Measurements from ENCODE around the gene PHF21B.

Gene PHF21B

GRCh38 chr22:44888491-44889254, 121.1 kb downstream of the PHF21B start:
- Histone ChIP-seq H3K4me1 (ENCODE audit: control insufficient read depth, low read depth, low read length) (no peaks in the 10 kb centered on the region), H2BK5ac (ENCODE audit: low read length) (no peak overlapping the region), H3K4me2 (ENCODE audit: low read length) (no peak overlapping the region), H2BK15ac (replicated peaks; ENCODE audit: low read depth) (no peak overlapping the region), H3K27me3 (ENCODE audit: insufficient read depth, low read length, poor library complexity) (no peaks in the 10 kb centered on the region), H3K4me3 (ENCODE audit: low read length) (no peak overlapping the region), H3K79me1 (ENCODE audit: low read length) (no peaks in the 10 kb centered on the region), H2BK120ac (ENCODE audit: low read depth, low read length) (no peak overlapping the region), H3K27ac (ENCODE audit: low read depth, low read length) (no peak overlapping the region), H3K23ac (ENCODE audit: low read length) (no peak overlapping the region), H2AK5ac (ENCODE audit: low read length) (no peak overlapping the region), H3K9ac (ENCODE audit: low read length) (no peak overlapping the region), H4K5ac (ENCODE audit: low read length) (no peak overlapping the region), H3K56ac (ENCODE audit: low read length) (no peak overlapping the region), H4K8ac (ENCODE audit: low read depth, low read length) (no peak overlapping the region), H3K36me3 (ENCODE audit: control insufficient read depth, insufficient read depth, low read length) (no peaks in the 10 kb centered on the region), H3K18ac (ENCODE audit: low read length) (no peak overlapping the region), H3K79me2 (ENCODE audit: control insufficient read depth, insufficient read depth, low read length) (no peaks in the 10 kb centered on the region), H3K4ac (ENCODE audit: low read depth, low read length) (no peak overlapping the region)
- DNase-seq = peak; percentile 47
- WGBS (ENCODE audit: extremely low coverage, insufficient coverage, low lambda C conversion rate) = no CpG with 5 or more reads among the region's 14 CpGs

GRCh38 chr22:44887941-44888366, 121.9 kb downstream of the PHF21B start:
- Histone ChIP-seq H3K36me3 (ENCODE audit: control insufficient read depth, insufficient read depth, low read length) (no peaks in the 10 kb centered on the region), H2BK15ac (replicated peaks; ENCODE audit: low read depth) (no peak overlapping the region), H2BK120ac (ENCODE audit: low read depth, low read length) (no peak overlapping the region), H2BK5ac (ENCODE audit: low read length) (no peak overlapping the region), H4K8ac (ENCODE audit: low read depth, low read length) (no peak overlapping the region), H3K79me2 (ENCODE audit: control insufficient read depth, insufficient read depth, low read length) (no peaks in the 10 kb centered on the region), H3K27me3 (ENCODE audit: insufficient read depth, low read length, poor library complexity) (no peaks in the 10 kb centered on the region), H3K79me1 (ENCODE audit: low read length) (no peaks in the 10 kb centered on the region), H4K5ac (ENCODE audit: low read length) (no peak overlapping the region), H3K56ac (ENCODE audit: low read length) (no peak overlapping the region), H3K4me1 (ENCODE audit: control insufficient read depth, low read depth, low read length) (no peaks in the 10 kb centered on the region), H3K4me2 (ENCODE audit: low read length) (no peak overlapping the region), H3K23ac (ENCODE audit: low read length) (no peak overlapping the region), H3K27ac (ENCODE audit: low read depth, low read length) (no peak overlapping the region), H2AK5ac (ENCODE audit: low read length) (no peak overlapping the region), H3K18ac (ENCODE audit: low read length) (no peak overlapping the region), H3K9ac (ENCODE audit: low read length) (no peak overlapping the region), H3K4ac (ENCODE audit: low read depth, low read length) (no peak overlapping the region), H3K4me3 (ENCODE audit: low read length) (no peak overlapping the region)
- WGBS (ENCODE audit: extremely low coverage, insufficient coverage, low lambda C conversion rate) = no CpG with 5 or more reads among the region's 16 CpGs
- DNase-seq = no peak

GRCh38 chr22:44885806-44886360, 123.9 kb downstream of the PHF21B start:
- DNase-seq = no peak
- no peak overlapping the region for H3K4ac ChIP-seq (ENCODE audit: low read depth, low read length)
- no peak overlapping the region for H3K27ac ChIP-seq (ENCODE audit: low read depth, low read length)
- no peak overlapping the region for H4K5ac ChIP-seq (ENCODE audit: low read length)
- H3K79me1 ChIP-seq (ENCODE audit: low read length) = no peaks in the 10 kb centered on the region
- H4K8ac ChIP-seq (ENCODE audit: low read depth, low read length) = no peak overlapping the region
- no peak overlapping the region for H3K56ac ChIP-seq (ENCODE audit: low read length)
- H3K23ac ChIP-seq (ENCODE audit: low read length) = no peak overlapping the region
- H3K36me3 ChIP-seq (ENCODE audit: control insufficient read depth, insufficient read depth, low read length) = peaks cover 2% of the 10 kb centered on the region
- H2AK5ac ChIP-seq (ENCODE audit: low read length) = no peak overlapping the region
- no CpG with 5 or more reads among the region's 14 CpGs for WGBS (ENCODE audit: extremely low coverage, insufficient coverage, low lambda C conversion rate)
- no peak overlapping the region for H2BK15ac ChIP-seq (replicated peaks; ENCODE audit: low read depth)
- H3K4me1 ChIP-seq (ENCODE audit: control insufficient read depth, low read depth, low read length) = no peaks in the 10 kb centered on the region
- no peaks in the 10 kb centered on the region for H3K79me2 ChIP-seq (ENCODE audit: control insufficient read depth, insufficient read depth, low read length)
- no peak overlapping the region for H3K18ac ChIP-seq (ENCODE audit: low read length)
- no peak overlapping the region for H2BK120ac ChIP-seq (ENCODE audit: low read depth, low read length)
- H3K27me3 ChIP-seq (ENCODE audit: insufficient read depth, low read length, poor library complexity) = no peaks in the 10 kb centered on the region
- no peak overlapping the region for H3K4me2 ChIP-seq (ENCODE audit: low read length)
- H2BK5ac ChIP-seq (ENCODE audit: low read length) = no peak overlapping the region
- no peak overlapping the region for H3K4me3 ChIP-seq (ENCODE audit: low read length)
- no peak overlapping the region for H3K9ac ChIP-seq (ENCODE audit: low read length)

GRCh38 chr22:44884968-44885805, 124.6 kb downstream of the PHF21B start:
- Histone ChIP-seq H3K4me2 (ENCODE audit: low read length) (no peak overlapping the region), H2BK15ac (replicated peaks; ENCODE audit: low read depth) (no peak overlapping the region), H3K79me2 (ENCODE audit: control insufficient read depth, insufficient read depth, low read length) (no peaks in the 10 kb centered on the region), H4K8ac (ENCODE audit: low read depth, low read length) (no peak overlapping the region), H4K5ac (ENCODE audit: low read length) (no peak overlapping the region), H3K27me3 (ENCODE audit: insufficient read depth, low read length, poor library complexity) (no peaks in the 10 kb centered on the region), H2AK5ac (ENCODE audit: low read length) (no peak overlapping the region), H3K79me1 (ENCODE audit: low read length) (no peaks in the 10 kb centered on the region), H2BK120ac (ENCODE audit: low read depth, low read length) (no peak overlapping the region), H3K27ac (ENCODE audit: low read depth, low read length) (no peak overlapping the region), H3K4me3 (ENCODE audit: low read length) (no peak overlapping the region), H3K4ac (ENCODE audit: low read depth, low read length) (no peak overlapping the region), H3K23ac (ENCODE audit: low read length) (no peak overlapping the region), H3K9ac (ENCODE audit: low read length) (no peak overlapping the region), H3K4me1 (ENCODE audit: control insufficient read depth, low read depth, low read length) (no peaks in the 10 kb centered on the region), H3K18ac (ENCODE audit: low read length) (no peak overlapping the region), H2BK5ac (ENCODE audit: low read length) (no peak overlapping the region), H3K36me3 (ENCODE audit: control insufficient read depth, insufficient read depth, low read length) (peaks cover 2% of the 10 kb centered on the region), H3K56ac (ENCODE audit: low read length) (no peak overlapping the region)
- peak; percentile 51 for DNase-seq
- WGBS (ENCODE audit: extremely low coverage, insufficient coverage, low lambda C conversion rate) = no CpG with 5 or more reads among the region's 18 CpGs

GRCh38 chr22:44884562-44884961, 125.2 kb downstream of the PHF21B start:
- Histone ChIP-seq H3K4me1 (ENCODE audit: control insufficient read depth, low read depth, low read length) (no peaks in the 10 kb centered on the region), H2BK120ac (ENCODE audit: low read depth, low read length) (no peak overlapping the region), H3K18ac (ENCODE audit: low read length) (no peak overlapping the region), H3K9ac (ENCODE audit: low read length) (no peak overlapping the region), H3K36me3 (ENCODE audit: control insufficient read depth, insufficient read depth, low read length) (peaks cover 2% of the 10 kb centered on the region), H3K4me2 (ENCODE audit: low read length) (no peak overlapping the region), H3K4me3 (ENCODE audit: low read length) (no peak overlapping the region), H4K5ac (ENCODE audit: low read length) (no peak overlapping the region), H3K56ac (ENCODE audit: low read length) (no peak overlapping the region), H3K23ac (ENCODE audit: low read length) (no peak overlapping the region), H3K79me2 (ENCODE audit: control insufficient read depth, insufficient read depth, low read length) (no peaks in the 10 kb centered on the region), H3K27me3 (ENCODE audit: insufficient read depth, low read length, poor library complexity) (no peaks in the 10 kb centered on the region), H2AK5ac (ENCODE audit: low read length) (no peak overlapping the region), H3K27ac (ENCODE audit: low read depth, low read length) (no peak overlapping the region), H4K8ac (ENCODE audit: low read depth, low read length) (no peak overlapping the region), H3K79me1 (ENCODE audit: low read length) (no peaks in the 10 kb centered on the region), H2BK15ac (replicated peaks; ENCODE audit: low read depth) (no peak overlapping the region), H3K4ac (ENCODE audit: low read depth, low read length) (no peak overlapping the region), H2BK5ac (ENCODE audit: low read length) (no peak overlapping the region)
- WGBS (ENCODE audit: extremely low coverage, insufficient coverage, low lambda C conversion rate) = no CpG with 5 or more reads among the region's 1 CpG
- DNase-seq = no peak
